WTC11 (cell line): ENCODE results near the gene CD226.

Experiments
- CBFB ChIP-seq: sonication (generic); formaldehyde crosslinking; IDR thresholded peaks from 2 replicates; pipeline ENCODE4 v1.8.1; 2022; ENCODE audit warnings: mild to moderate bottlenecking, low read depth, missing genetic modification reagents
- SMAD4 ChIP-seq: sonication (generic); formaldehyde crosslinking; IDR thresholded peaks from 2 replicates; pipeline ENCODE4 v1.8.0; 2022; ENCODE audit warnings: mild to moderate bottlenecking, missing genetic modification reagents
- ZNF416 ChIP-seq: fragments of 250-450 bp; sonication (Bioruptor Pico); IDR thresholded peaks from 2 replicates; pipeline ENCODE4 v1.9.0; 2021; ENCODE audit warnings: mild to moderate bottlenecking, inconsistent platforms
- TF ChIP-seq, protein P1 (sequence below): fragments of 200-600 bp; IDR thresholded peaks from 2 replicates; pipeline ENCODE4 v1.8.0; 2022; ENCODE audit warnings: antibody characterized with exemption
- TF ChIP-seq, protein P2 (sequence below): sonication (generic); formaldehyde crosslinking; IDR thresholded peaks from 2 replicates; pipeline ENCODE4 v1.8.1; 2023; ENCODE audit warnings: mild to moderate bottlenecking, missing genetic modification reagents, moderate library complexity
- TF ChIP-seq, protein P3 (sequence below): sonication (generic); formaldehyde crosslinking; IDR thresholded peaks from 2 replicates; pipeline ENCODE4 v1.8.0; 2022; ENCODE audit warnings: mild to moderate bottlenecking, missing genetic modification reagents
- TF ChIP-seq, protein P4 (sequence below): sonication (generic); formaldehyde crosslinking; IDR thresholded peaks from 2 replicates; pipeline ENCODE4 v1.8.0; 2022; ENCODE audit warnings: mild to moderate bottlenecking, missing genetic modification reagents

DNA sequence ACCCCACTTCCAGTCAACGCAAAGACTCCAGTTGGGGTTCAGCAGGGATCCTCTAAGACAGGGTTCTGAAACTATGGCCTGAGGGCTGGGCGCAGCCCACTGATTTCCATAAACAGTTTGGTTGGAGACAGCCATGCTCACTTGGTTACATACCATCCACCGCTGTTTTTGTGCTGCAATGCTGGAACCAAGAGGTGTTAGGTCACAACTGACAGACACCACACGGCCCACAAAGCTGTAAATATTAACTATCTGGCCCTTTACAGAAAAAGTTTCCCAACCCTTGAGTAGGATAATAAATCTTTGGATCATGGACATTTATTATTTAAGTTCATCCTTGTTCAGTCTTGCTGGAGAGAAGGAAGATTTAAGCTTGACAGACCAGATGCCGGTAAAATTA is 8.4 kb upstream of the CD226 start:
- TF ChIP-seq SMAD4 (CRISPR knock-in tag), result no peak
- TF ChIP-seq ZNF416 (CRISPR knock-in tag), result no peak
- TF ChIP-seq, protein P1, sequence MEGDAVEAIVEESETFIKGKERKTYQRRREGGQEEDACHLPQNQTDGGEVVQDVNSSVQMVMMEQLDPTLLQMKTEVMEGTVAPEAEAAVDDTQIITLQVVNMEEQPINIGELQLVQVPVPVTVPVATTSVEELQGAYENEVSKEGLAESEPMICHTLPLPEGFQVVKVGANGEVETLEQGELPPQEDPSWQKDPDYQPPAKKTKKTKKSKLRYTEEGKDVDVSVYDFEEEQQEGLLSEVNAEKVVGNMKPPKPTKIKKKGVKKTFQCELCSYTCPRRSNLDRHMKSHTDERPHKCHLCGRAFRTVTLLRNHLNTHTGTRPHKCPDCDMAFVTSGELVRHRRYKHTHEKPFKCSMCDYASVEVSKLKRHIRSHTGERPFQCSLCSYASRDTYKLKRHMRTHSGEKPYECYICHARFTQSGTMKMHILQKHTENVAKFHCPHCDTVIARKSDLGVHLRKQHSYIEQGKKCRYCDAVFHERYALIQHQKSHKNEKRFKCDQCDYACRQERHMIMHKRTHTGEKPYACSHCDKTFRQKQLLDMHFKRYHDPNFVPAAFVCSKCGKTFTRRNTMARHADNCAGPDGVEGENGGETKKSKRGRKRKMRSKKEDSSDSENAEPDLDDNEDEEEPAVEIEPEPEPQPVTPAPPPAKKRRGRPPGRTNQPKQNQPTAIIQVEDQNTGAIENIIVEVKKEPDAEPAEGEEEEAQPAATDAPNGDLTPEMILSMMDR, result no peak
- TF ChIP-seq CBFB (CRISPR knock-in tag), result no peak
- TF ChIP-seq, protein P2, sequence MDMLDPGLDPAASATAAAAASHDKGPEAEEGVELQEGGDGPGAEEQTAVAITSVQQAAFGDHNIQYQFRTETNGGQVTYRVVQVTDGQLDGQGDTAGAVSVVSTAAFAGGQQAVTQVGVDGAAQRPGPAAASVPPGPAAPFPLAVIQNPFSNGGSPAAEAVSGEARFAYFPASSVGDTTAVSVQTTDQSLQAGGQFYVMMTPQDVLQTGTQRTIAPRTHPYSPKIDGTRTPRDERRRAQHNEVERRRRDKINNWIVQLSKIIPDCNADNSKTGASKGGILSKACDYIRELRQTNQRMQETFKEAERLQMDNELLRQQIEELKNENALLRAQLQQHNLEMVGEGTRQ (CRISPR knock-in tag), result no peak
- TF ChIP-seq, protein P3, sequence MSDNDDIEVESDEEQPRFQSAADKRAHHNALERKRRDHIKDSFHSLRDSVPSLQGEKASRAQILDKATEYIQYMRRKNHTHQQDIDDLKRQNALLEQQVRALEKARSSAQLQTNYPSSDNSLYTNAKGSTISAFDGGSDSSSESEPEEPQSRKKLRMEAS (CRISPR knock-in tag), result no peak
- TF ChIP-seq, protein P4, sequence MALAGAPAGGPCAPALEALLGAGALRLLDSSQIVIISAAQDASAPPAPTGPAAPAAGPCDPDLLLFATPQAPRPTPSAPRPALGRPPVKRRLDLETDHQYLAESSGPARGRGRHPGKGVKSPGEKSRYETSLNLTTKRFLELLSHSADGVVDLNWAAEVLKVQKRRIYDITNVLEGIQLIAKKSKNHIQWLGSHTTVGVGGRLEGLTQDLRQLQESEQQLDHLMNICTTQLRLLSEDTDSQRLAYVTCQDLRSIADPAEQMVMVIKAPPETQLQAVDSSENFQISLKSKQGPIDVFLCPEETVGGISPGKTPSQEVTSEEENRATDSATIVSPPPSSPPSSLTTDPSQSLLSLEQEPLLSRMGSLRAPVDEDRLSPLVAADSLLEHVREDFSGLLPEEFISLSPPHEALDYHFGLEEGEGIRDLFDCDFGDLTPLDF (CRISPR knock-in tag), result no peak
